ENCODE data around the gene LRMDA.

The LRMDA gene

DNA sequence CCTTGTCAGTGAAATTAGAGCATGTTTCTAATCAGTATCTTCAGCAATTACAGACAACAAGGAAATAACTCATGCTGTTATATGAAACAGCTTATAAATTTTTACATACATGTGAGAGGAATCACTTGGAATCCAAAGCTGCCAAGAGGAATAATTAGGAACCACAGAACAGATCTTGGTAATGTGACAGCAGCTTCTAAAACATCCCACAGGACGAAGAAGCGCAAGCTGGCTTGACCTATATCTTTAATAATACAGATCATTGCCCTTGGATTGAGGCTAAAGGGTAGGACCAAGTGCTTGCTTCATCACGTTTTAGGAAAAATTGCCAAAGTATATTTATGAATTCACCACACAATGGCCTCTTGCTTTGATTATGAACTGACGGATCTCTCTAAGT lies 869.8 kb downstream of the LRMDA start:
- TF ChIP-seq, protein P1, sequence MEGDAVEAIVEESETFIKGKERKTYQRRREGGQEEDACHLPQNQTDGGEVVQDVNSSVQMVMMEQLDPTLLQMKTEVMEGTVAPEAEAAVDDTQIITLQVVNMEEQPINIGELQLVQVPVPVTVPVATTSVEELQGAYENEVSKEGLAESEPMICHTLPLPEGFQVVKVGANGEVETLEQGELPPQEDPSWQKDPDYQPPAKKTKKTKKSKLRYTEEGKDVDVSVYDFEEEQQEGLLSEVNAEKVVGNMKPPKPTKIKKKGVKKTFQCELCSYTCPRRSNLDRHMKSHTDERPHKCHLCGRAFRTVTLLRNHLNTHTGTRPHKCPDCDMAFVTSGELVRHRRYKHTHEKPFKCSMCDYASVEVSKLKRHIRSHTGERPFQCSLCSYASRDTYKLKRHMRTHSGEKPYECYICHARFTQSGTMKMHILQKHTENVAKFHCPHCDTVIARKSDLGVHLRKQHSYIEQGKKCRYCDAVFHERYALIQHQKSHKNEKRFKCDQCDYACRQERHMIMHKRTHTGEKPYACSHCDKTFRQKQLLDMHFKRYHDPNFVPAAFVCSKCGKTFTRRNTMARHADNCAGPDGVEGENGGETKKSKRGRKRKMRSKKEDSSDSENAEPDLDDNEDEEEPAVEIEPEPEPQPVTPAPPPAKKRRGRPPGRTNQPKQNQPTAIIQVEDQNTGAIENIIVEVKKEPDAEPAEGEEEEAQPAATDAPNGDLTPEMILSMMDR (IDR thresholded peaks at IDR 0.05; ENCODE audit: low read depth, low read length, missing control alignments), result no peak
- DNase-seq (ENCODE audit: low read depth), result no peak
- no peak overlapping the region for H3K4me3 ChIP-seq (ENCODE audit: low read depth, low read length)

DNA sequence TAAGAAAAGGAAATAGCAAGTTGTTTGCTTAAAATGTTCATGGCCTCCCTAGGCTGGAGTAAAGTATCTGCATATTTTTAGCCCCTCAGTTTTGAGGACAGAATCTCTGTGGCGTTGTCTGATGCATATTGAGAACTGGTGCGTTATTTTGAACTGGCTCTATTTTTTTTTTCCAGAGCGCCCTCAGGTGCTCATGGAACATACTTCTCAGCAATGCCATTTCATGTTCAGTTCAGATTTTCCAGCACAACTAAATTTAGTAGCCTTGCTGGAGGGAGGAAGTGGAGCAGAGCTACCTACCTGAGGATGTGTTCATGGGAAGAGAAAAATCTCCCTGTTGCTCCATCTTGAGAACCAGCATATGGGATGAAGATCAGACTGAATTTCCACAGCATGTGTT lies 870.5 kb downstream of the LRMDA start:
- H3K4me3 ChIP-seq (ENCODE audit: low read depth, low read length), result no peak overlapping the region
- DNase-seq (ENCODE audit: low read depth), result no peak
- TF ChIP-seq, protein P1 (IDR thresholded peaks at IDR 0.05; ENCODE audit: low read depth, low read length, missing control alignments), result no peak

DNA sequence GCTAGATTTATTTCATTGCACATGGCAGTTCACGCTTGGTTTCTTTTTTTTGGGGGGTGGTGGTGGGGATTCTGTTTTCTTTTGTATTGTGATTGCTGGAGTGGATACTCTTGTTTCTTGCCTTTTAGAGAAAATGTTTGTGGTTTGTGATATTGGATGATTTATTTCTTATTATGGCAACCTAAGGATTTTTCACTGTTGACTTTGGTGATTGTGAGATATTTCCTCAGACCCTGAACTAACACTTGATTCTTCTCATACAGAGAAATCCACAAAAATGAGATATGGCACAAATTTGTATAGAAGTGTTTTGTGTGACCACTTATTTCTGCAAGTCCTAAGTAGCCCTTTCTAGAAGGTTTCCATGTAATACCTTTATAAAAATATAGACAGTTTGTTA lies 871.1 kb downstream of the LRMDA start:
- TF ChIP-seq, protein P1 (IDR thresholded peaks at IDR 0.05; ENCODE audit: low read depth, low read length, missing control alignments), result no peak
- no peak for DNase-seq (ENCODE audit: low read depth)
- H3K4me3 ChIP-seq (ENCODE audit: low read depth, low read length), result no peak overlapping the region

DNA sequence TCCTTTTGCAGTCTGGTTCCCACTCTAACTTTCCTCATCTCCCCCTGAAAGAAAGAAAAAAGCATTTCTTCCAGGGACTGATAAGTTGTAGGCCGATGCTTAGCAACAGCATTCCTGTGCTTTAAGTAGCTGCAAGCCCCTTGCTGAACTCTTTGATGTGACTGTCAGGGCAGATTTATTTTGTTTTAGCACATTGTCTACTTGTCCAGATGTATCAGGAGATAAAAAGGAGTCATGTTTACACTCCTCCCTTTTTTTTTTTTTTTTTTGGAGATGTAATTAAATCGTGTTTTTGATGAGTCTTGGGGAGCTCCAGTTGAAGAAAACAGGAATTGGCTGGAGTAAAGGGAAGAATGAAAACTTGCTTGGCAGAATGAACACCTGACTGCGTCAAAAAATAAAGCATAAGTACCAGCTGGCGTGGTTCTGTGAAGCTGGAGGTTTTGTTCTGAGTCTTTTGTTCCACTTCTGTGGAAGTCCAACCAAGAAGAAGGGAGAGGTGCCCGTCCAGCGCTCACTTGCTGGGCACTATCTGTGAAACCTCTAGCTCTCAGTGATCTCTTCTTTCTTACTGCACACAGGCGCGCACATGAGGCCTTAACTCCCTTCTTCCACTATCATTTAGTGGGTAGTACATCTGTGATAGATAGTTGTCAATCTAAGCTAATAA lies 871.7 kb downstream of the LRMDA start:
- no peak for DNase-seq (ENCODE audit: low read depth)
- no peak overlapping the region for H3K4me3 ChIP-seq (ENCODE audit: low read depth, low read length)
- TF ChIP-seq, protein P1 (IDR thresholded peaks at IDR 0.05; ENCODE audit: low read depth, low read length, missing control alignments), result no peak

DNA sequence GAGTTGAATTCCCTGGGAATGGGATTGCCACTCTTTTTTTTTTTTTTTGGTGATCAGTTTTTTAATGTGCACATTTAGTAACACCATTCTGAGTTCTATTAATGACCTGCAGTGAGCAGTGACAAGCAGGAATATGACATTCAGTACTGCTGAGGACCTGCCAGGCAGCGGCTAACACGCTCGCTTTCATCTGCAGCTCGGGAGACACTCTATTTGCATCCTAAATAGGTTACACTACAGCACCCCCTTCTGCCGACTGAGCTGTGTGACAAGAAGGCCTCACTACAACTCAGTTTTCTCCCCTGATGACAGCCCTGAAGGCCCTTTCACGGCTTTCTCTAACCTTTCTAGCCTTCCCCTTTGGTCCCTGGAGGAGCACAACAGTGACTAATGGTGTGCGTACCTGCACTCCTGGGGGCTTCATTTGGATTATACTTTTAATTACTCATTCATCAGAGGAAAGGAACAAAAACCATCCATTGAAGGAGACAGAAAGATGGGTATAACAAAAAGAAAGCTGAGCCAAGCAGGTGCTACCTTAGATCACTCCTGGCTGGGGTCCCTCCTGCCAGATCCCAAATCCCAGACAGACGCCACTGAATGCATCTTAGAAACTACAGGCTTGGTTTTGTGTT lies 872.4 kb downstream of the LRMDA start:
- DNase-seq (ENCODE audit: low read depth), result no peak
- H3K4me3 ChIP-seq (ENCODE audit: low read depth, low read length), result no peak overlapping the region
- TF ChIP-seq, protein P1 (IDR thresholded peaks at IDR 0.05; ENCODE audit: low read depth, low read length, missing control alignments), result peak; percentile 50

DNA sequence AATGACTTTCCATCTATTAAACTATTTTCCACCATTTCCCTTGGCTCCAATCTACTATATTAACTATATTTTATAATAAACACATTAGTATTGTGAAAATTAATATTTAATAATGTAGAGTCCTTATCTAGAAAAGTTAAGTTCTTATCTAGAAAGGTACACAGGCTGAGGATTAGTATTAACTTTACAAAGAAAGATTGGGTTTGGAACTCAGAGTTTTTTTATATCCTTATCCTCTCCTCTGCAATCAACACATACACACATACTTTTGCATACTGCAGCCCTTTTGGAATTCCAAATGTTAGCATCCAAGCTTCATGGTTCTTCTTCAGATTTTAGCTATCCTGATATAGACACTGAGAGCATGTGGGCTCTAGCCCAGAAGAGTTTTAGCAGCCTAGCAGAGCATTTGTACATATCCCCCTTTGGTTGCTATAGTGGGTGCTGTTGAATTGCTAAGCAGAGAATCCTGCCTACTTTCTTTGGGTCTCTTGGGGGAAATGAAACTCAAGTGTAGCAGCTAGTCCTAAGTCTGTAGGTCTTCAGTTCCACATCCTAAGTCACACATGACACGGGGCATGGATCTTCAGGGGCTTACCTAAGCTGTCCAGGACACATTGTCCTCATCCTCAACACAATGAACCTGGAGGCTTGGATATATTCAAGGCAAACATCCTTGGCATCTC lies 874.6 kb downstream of the LRMDA start:
- no peak for DNase-seq (ENCODE audit: low read depth)
- H3K4me3 ChIP-seq (ENCODE audit: low read depth, low read length), result no peak overlapping the region
- TF ChIP-seq, protein P1 (IDR thresholded peaks at IDR 0.05; ENCODE audit: low read depth, low read length, missing control alignments), result no peak
